IMR-90 (cell line): Measurements from ENCODE around the gene POLR1A.

ENCODE experiments used
- FOS ChIP-seq: fragments of 150-350 bp; IDR thresholded peaks from 2 replicates; pipeline ENCODE4 v1.6.1; 2016; ENCODE audit warnings: low read depth, low read length
- RAD21 ChIP-seq: IDR thresholded peaks from 2 replicates; pipeline ENCODE4 v1.6.1; 2012; ENCODE audit warnings: low read length, improper control_type of control experiment
- RCOR1 ChIP-seq: IDR thresholded peaks from 2 replicates; pipeline ENCODE4 v1.6.1; 2012; ENCODE audit warnings: mild to moderate bottlenecking, low read length, improper control_type of control experiment; ENCODE audit not compliant: insufficient replicate concordance
- SMC3 ChIP-seq: fragments of 150-350 bp; IDR thresholded peaks from 2 replicates; pipeline ENCODE4 v1.6.1; 2016; ENCODE audit warnings: low read depth, mild to moderate bottlenecking, antibody characterized with exemption, low read length, moderate library complexity
- TF ChIP-seq, protein P1 (sequence below): conservative IDR thresholded peaks from 2 replicates; pipeline ENCODE4 v1.5.1; 2012; ENCODE audit warnings: mild to moderate bottlenecking, low read depth, low read length, improper control_type of control experiment

DNA sequence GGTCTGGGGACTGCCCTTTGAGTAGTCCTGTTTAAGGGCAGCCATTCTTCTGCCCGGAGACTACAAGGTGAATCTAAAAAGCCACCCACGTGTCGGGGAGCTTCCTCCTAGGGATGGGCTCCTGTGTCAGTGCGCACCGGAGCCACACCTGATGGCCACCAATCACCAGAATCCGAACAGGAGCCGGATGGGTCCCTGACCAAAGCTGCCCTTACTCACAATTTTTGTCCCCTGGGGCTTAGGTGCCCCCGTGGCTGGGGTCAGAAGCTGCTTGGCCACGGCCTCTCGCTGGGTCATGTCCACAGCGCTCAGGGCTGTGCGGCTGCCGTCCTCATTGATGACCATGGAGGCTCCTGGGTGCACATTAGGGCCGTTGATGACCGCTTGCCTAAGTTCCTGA is 30.9 kb downstream of the POLR1A start:
- TF ChIP-seq RCOR1, result no peak
- TF ChIP-seq, protein P1, sequence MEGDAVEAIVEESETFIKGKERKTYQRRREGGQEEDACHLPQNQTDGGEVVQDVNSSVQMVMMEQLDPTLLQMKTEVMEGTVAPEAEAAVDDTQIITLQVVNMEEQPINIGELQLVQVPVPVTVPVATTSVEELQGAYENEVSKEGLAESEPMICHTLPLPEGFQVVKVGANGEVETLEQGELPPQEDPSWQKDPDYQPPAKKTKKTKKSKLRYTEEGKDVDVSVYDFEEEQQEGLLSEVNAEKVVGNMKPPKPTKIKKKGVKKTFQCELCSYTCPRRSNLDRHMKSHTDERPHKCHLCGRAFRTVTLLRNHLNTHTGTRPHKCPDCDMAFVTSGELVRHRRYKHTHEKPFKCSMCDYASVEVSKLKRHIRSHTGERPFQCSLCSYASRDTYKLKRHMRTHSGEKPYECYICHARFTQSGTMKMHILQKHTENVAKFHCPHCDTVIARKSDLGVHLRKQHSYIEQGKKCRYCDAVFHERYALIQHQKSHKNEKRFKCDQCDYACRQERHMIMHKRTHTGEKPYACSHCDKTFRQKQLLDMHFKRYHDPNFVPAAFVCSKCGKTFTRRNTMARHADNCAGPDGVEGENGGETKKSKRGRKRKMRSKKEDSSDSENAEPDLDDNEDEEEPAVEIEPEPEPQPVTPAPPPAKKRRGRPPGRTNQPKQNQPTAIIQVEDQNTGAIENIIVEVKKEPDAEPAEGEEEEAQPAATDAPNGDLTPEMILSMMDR, result no peak
- TF ChIP-seq SMC3, result no peak
- no peak for TF ChIP-seq FOS
- TF ChIP-seq RAD21, result no peak
